GM12878 (cell line): Measurements from ENCODE around the gene TMEM140. TPM values are rescaled to one million over a fixed set of nuclear protein-coding genes. Genes with fewer than 3 reads are reported as not detected.

ENCODE experiments used
- ATF3 ChIP-seq: IDR thresholded peaks from 2 replicates; pipeline ENCODE4 v1.6.1; 2011; ENCODE audit warnings: low read depth, mild to moderate bottlenecking, low read length, moderate library complexity, borderline replicate concordance; ENCODE audit errors: extremely low read depth
- BHLHE40 ChIP-seq, 2 experiments: fragments of 450-650 bp in 1 of 2; IDR thresholded peaks; 2 replicates each; pipeline ENCODE4 v1.6.1; 2011 to 2017; ENCODE audit warnings: low read depth in 2 of 2, borderline replicate concordance in 1 of 2, improper control_type of control experiment in 1 of 2, low read length in 1 of 2, mild to moderate bottlenecking in 1 of 2
- CHD2 ChIP-seq: IDR thresholded peaks from 2 replicates; pipeline ENCODE4 v1.6.1; 2011; ENCODE audit warnings: low read depth, low read length, improper control_type of control experiment, borderline replicate concordance
- CHD4 ChIP-seq: fragments of 200-600 bp; sonication (generic); IDR thresholded peaks from 2 replicates; pipeline ENCODE4 v1.6.1; 2016; ENCODE audit warnings: mild to moderate bottlenecking
- EZH2 ChIP-seq: IDR thresholded peaks from 2 replicates; pipeline ENCODE4 v1.6.1; 2012; ENCODE audit warnings: low read depth, mild to moderate bottlenecking, control low read depth, inconsistent platforms, low read length, borderline replicate concordance; ENCODE audit not compliant: control insufficient read depth
- FOS ChIP-seq: IDR thresholded peaks from 3 replicates; pipeline ENCODE4 v1.6.1; 2011; ENCODE audit warnings: borderline replicate concordance; ENCODE audit not compliant: insufficient read length; ENCODE audit errors: extremely low read depth
- GATAD2B ChIP-seq: fragments of 450-650 bp; conservative IDR thresholded peaks from 2 replicates; pipeline ENCODE4 v1.6.1; 2017; ENCODE audit warnings: low read depth, mild to moderate bottlenecking, moderate library complexity
- IRF4 ChIP-seq: IDR thresholded peaks from 2 replicates; pipeline ENCODE4 v1.6.1; 2011; ENCODE audit warnings: low read depth, low read length
- NBN ChIP-seq: fragments of 450-650 bp; IDR thresholded peaks from 2 replicates; pipeline ENCODE4 v1.6.1; 2016
- PML ChIP-seq: IDR thresholded peaks from 2 replicates; pipeline ENCODE4 v1.6.1; 2012; ENCODE audit warnings: low read length, inconsistent platforms
- RFX5 ChIP-seq: IDR thresholded peaks from 2 replicates; pipeline ENCODE4 v1.6.1; 2011; ENCODE audit warnings: low read depth, low read length, improper control_type of control experiment
- SMARCA5 ChIP-seq: fragments of 450-650 bp; IDR thresholded peaks from 2 replicates; pipeline ENCODE4 v1.6.1; 2017; ENCODE audit warnings: mild to moderate bottlenecking
- STAT1 ChIP-seq: fragments of 450-650 bp; conservative IDR thresholded peaks from 2 replicates; pipeline ENCODE4 v1.6.1; 2014; ENCODE audit warnings: antibody characterized with exemption, mild to moderate bottlenecking
- SUZ12 ChIP-seq: fragments of 200-600 bp; sonication (generic); IDR thresholded peaks from one replicate; pipeline ENCODE4 v1.6.1; 2018; ENCODE audit warnings: antibody characterized with exemption, mild to moderate bottlenecking; ENCODE audit not compliant: unreplicated experiment
- TCF12 ChIP-seq: IDR thresholded peaks from 2 replicates; pipeline ENCODE4 v1.6.1; 2011; ENCODE audit warnings: low read depth, mild to moderate bottlenecking, low read length
- TCF7 ChIP-seq: IDR thresholded peaks from 2 replicates; pipeline ENCODE4 v1.6.1; 2014; ENCODE audit warnings: antibody characterized with exemption, borderline replicate concordance
- USF2 ChIP-seq: IDR thresholded peaks from 2 replicates; pipeline ENCODE4 v1.6.1; 2011; ENCODE audit warnings: low read depth, low read length, improper control_type of control experiment, borderline replicate concordance
- ZBTB4 ChIP-seq: fragments of 450-650 bp; formaldehyde crosslinking; IDR thresholded peaks from 2 replicates; pipeline ENCODE4 v1.4.0; 2022; ENCODE audit warnings: mild to moderate bottlenecking, moderate library complexity
- ZNF622 ChIP-seq: fragments of 450-650 bp; IDR thresholded peaks from 2 replicates; pipeline ENCODE4 v1.6.1; 2017; ENCODE audit warnings: mild to moderate bottlenecking, inconsistent platforms
- polyA plus RNA-seq, 11 experiments: library from polyadenylated mRNA; depleted of rRNA in 4 of 11; unstranded in 6 of 11; stranded (reverse) in 5 of 11; fragments of >200 nt; fragmentation: Nextera tagmentation in 4 of 11; fragmentation: Illumina TruSeq in 1 of 11; extraction: Ambion mirVana in 4 of 11; extraction: Trizol in 1 of 11; gene quantifications; 1 replicate in 1 of 11; 2 replicates in 10 of 11; pipeline versions ENCODE4 v1.2.1 to v1.2.3, GENCODE V29; 2011 to 2016; ENCODE audit warnings: inconsistent platforms in 2 of 11, missing spikeins in 2 of 11, low read depth in 1 of 11
- total RNA-seq, 4 experiments: library from RNA; depleted of rRNA in 3 of 4; stranded (reverse); fragments of >200 nt in 3 of 4; fragmentation: Illumina TruSeq in 1 of 4; extraction: Trizol in 1 of 4; gene quantifications; 2 replicates each; pipeline versions ENCODE4 v1.2.1 to v1.2.3, GENCODE V29; 2013 to 2021
- TF ChIP-seq, protein P1 (sequence below): fragments of 450-650 bp; IDR thresholded peaks from 2 replicates; pipeline ENCODE4 v1.6.1; 2018; ENCODE audit warnings: mild to moderate bottlenecking, low read depth, moderate library complexity; ENCODE audit not compliant: partially characterized antibody
- TF ChIP-seq, protein P2 (sequence below): IDR thresholded peaks from 2 replicates; pipeline ENCODE4 v1.6.1; 2012; ENCODE audit warnings: mild to moderate bottlenecking, low read depth, low read length

Gene TMEM140
- total and polyA plus RNA-seq, 10 of the 15 experiments (the other 5 are each of a cell fraction or from before 2014, with no cell fraction given): 0.85 to 20.7 (median 3.3) TPM

GRCh38 chr7:135206941-135207391, 59.1 kb downstream of the TMEM140 start (continued):
- TF ChIP-seq SUZ12 (no peak), STAT1 (no peak), GATAD2B (no peak), CHD2 (no peak), TCF7 (no peak), ZNF622 (no peak), EZH2 (no peak), BHLHE40 (IDR thresholded peaks at IDR 0.05; ENCODE audit: borderline replicate concordance in 1 of 2, low read depth in 2 of 2, low read length in 1 of 2) (peak in 1 of 2 experiments; percentile 28; a peak in 1 of 4 replicates), PML (peak; percentile 35; the same call in 1 of the 2 replicates), IRF4 (0 out of 2 replicates have a peak, but pooled peaks have one; percentile 60), CHD4 (no peak), USF2 (no peak), RFX5 (no peak), NBN (peak; percentile 27; the same call in 1 of the 2 replicates), FOS (no peak), SMARCA5 (no peak), ZBTB4 (CRISPR knock-in tag) (no peak), TCF12 (no peak), ATF3 (no peak)
- TF ChIP-seq, protein P1, sequence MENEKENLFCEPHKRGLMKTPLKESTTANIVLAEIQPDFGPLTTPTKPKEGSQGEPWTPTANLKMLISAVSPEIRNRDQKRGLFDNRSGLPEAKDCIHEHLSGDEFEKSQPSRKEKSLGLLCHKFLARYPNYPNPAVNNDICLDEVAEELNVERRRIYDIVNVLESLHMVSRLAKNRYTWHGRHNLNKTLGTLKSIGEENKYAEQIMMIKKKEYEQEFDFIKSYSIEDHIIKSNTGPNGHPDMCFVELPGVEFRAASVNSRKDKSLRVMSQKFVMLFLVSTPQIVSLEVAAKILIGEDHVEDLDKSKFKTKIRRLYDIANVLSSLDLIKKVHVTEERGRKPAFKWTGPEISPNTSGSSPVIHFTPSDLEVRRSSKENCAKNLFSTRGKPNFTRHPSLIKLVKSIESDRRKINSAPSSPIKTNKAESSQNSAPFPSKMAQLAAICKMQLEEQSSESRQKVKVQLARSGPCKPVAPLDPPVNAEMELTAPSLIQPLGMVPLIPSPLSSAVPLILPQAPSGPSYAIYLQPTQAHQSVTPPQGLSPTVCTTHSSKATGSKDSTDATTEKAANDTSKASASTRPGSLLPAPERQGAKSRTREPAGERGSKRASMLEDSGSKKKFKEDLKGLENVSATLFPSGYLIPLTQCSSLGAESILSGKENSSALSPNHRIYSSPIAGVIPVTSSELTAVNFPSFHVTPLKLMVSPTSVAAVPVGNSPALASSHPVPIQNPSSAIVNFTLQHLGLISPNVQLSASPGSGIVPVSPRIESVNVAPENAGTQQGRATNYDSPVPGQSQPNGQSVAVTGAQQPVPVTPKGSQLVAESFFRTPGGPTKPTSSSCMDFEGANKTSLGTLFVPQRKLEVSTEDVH: no peak
- TF ChIP-seq, protein P2, sequence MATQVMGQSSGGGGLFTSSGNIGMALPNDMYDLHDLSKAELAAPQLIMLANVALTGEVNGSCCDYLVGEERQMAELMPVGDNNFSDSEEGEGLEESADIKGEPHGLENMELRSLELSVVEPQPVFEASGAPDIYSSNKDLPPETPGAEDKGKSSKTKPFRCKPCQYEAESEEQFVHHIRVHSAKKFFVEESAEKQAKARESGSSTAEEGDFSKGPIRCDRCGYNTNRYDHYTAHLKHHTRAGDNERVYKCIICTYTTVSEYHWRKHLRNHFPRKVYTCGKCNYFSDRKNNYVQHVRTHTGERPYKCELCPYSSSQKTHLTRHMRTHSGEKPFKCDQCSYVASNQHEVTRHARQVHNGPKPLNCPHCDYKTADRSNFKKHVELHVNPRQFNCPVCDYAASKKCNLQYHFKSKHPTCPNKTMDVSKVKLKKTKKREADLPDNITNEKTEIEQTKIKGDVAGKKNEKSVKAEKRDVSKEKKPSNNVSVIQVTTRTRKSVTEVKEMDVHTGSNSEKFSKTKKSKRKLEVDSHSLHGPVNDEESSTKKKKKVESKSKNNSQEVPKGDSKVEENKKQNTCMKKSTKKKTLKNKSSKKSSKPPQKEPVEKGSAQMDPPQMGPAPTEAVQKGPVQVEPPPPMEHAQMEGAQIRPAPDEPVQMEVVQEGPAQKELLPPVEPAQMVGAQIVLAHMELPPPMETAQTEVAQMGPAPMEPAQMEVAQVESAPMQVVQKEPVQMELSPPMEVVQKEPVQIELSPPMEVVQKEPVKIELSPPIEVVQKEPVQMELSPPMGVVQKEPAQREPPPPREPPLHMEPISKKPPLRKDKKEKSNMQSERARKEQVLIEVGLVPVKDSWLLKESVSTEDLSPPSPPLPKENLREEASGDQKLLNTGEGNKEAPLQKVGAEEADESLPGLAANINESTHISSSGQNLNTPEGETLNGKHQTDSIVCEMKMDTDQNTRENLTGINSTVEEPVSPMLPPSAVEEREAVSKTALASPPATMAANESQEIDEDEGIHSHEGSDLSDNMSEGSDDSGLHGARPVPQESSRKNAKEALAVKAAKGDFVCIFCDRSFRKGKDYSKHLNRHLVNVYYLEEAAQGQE: no peak
